Stimulated activated CD4-positive, alpha-beta T cell treated with anti-CD3 and anti-CD28 coated beads, Interleukin-12 subunit alpha, Interleukin-12 subunit beta, amount 100 ng/mL, for 24 hours (primary cell): ENCODE measurements around the gene HIRA.

Experiments used
- DNase-seq, 2 experiments: peaks; one replicate each; pipeline ENCODE4 v3.0.0-alpha.2; 2020; ENCODE audit warnings: low read depth in 2 of 2

The HIRA gene

GRCh38 chr22:19407649-19408606 lies 23.6 kb downstream of the HIRA start:
- DNase-seq, result no peak

- no peak for DNase-seq
Observed at GRCh38 chr22:19406846-19407245, 24.7 kb downstream of the HIRA start.

GRCh38 chr22:19406281-19406811 lies 25.2 kb downstream of the HIRA start:
- DNase-seq, result no peak

- no peak for DNase-seq
Observed at GRCh38 chr22:19405652-19406051, 25.9 kb downstream of the HIRA start.

- no peak for DNase-seq
Observed at GRCh38 chr22:19405133-19405532, 26.4 kb downstream of the HIRA start.

- no peak for DNase-seq
Observed at GRCh38 chr22:19404676-19405075, 26.9 kb downstream of the HIRA start.

- DNase-seq, result no peak
Observed at GRCh38 chr22:19402642-19403191, 28.8 kb downstream of the HIRA start.

GRCh38 chr22:19401483-19401882 lies 30.1 kb downstream of the HIRA start:
- DNase-seq, result no peak

- DNase-seq, result no peak
Observed at GRCh38 chr22:19400881-19401280, 30.7 kb downstream of the HIRA start.

GRCh38 chr22:19398652-19399051 lies 32.9 kb downstream of the HIRA start:
- no peak for DNase-seq

GRCh38 chr22:19398206-19398605 lies 33.3 kb downstream of the HIRA start:
- DNase-seq, result no peak

- no peak for DNase-seq
Observed at GRCh38 chr22:19397734-19398104, 33.8 kb downstream of the HIRA start.

GRCh38 chr22:19396934-19397733 lies 34.4 kb downstream of the HIRA start:
- no peak for DNase-seq

- DNase-seq, result no peak
Observed at GRCh38 chr22:19396561-19396933, 35.0 kb downstream of the HIRA start.

- DNase-seq, result no peak
Observed at GRCh38 chr22:19395276-19395675, 36.3 kb downstream of the HIRA start.

- DNase-seq, result no peak
Observed at GRCh38 chr22:19394274-19395050, 37.1 kb downstream of the HIRA start.

GRCh38 chr22:19393704-19394103 lies 37.8 kb downstream of the HIRA start:
- no peak for DNase-seq

GRCh38 chr22:19387575-19387974 lies 44.0 kb downstream of the HIRA start:
- DNase-seq, result no peak

GRCh38 chr22:19387038-19387437 lies 44.5 kb downstream of the HIRA start:
- no peak for DNase-seq

- DNase-seq, result no peak
Observed at GRCh38 chr22:19386248-19386647, 45.3 kb downstream of the HIRA start.

GRCh38 chr22:19385221-19385906 lies 46.2 kb downstream of the HIRA start:
- no peak for DNase-seq
